CD4-positive, alpha-beta T cell treated with Interleukin-1 beta for 1 hour (primary cell): ENCODE measurements around the gene MGA.

Experiments used
- DNase-seq, 2 donors: peaks; one replicate each; pipeline ENCODE4 v3.0.0-alpha.2; 2020 to 2022

MGA gene

GRCh38 chr15:41789236-41789635 lies 129.0 kb downstream of the MGA start:
- DNase-seq: no peak

GRCh38 chr15:41789662-41790061 lies 129.5 kb downstream of the MGA start:
- no peak for DNase-seq

GRCh38 chr15:41790169-41790568 lies 130.0 kb downstream of the MGA start:
- DNase-seq: no peak

- no peak for DNase-seq
Measured at GRCh38 chr15:41790756-41791546, 130.7 kb downstream of the MGA start.

GRCh38 chr15:41791547-41791937 lies 131.3 kb downstream of the MGA start:
- DNase-seq: no peak

- no peak for DNase-seq
Measured at GRCh38 chr15:41792000-41792637, 131.9 kb downstream of the MGA start.

- DNase-seq: no peak
Measured at GRCh38 chr15:41794081-41794480, 133.9 kb downstream of the MGA start.

GRCh38 chr15:41795996-41796856 lies 136.0 kb downstream of the MGA start:
- DNase-seq: no peak

- DNase-seq: no peak
Measured at GRCh38 chr15:41797201-41797944, 137.2 kb downstream of the MGA start.

- DNase-seq: no peak
Measured at GRCh38 chr15:41798607-41799487, 138.6 kb downstream of the MGA start.

GRCh38 chr15:41799488-41799805 lies 139.2 kb downstream of the MGA start:
- no peak for DNase-seq

- DNase-seq: no peak
Measured at GRCh38 chr15:41801185-41801584, 141.0 kb downstream of the MGA start.

- no peak for DNase-seq
Measured at GRCh38 chr15:41801850-41802455, 141.7 kb downstream of the MGA start.

GRCh38 chr15:41804361-41804760 lies 144.2 kb downstream of the MGA start:
- DNase-seq: no peak

- DNase-seq: no peak
Measured at GRCh38 chr15:41804916-41805666, 144.9 kb downstream of the MGA start.

GRCh38 chr15:41805711-41806110 lies 145.5 kb downstream of the MGA start:
- DNase-seq: no peak

GRCh38 chr15:41806291-41807181 lies 146.3 kb downstream of the MGA start:
- no peak for DNase-seq

- no peak for DNase-seq
Measured at GRCh38 chr15:41809121-41809520, 148.9 kb downstream of the MGA start.

GRCh38 chr15:41809526-41810220 lies 149.5 kb downstream of the MGA start:
- DNase-seq: no peak
